Embryonic facial prominence (tissue), 1 donor: Measurements from ENCODE around the gene CFAP46.
"Not testable (repeated sequence)": the region's sequence is repeated elsewhere in the genome, so short reads cannot be mapped to it uniquely, and the experiment has no call there.

Experiments
- DNase-seq: peaks from one replicate; pipeline ENCODE4 v3.0.0-alpha.2; 2016; ENCODE audit errors: extremely low spot score

CFAP46 gene

GRCh38 chr10:132807621-132808049, 134.7 kb downstream of the CFAP46 start:
- no peak for DNase-seq

GRCh38 chr10:132806561-132807003, 135.8 kb downstream of the CFAP46 start:
- DNase-seq, result no peak

- DNase-seq, result peak; percentile 25
Measured at GRCh38 chr10:132806110-132806509, 136.3 kb downstream of the CFAP46 start.

- no peak for DNase-seq
Measured at GRCh38 chr10:132805599-132805998, 136.8 kb downstream of the CFAP46 start.

- no peak for DNase-seq
Measured at GRCh38 chr10:132804785-132805426, 137.5 kb downstream of the CFAP46 start.

- DNase-seq, result no peak
Measured at GRCh38 chr10:132804287-132804686, 138.1 kb downstream of the CFAP46 start.

GRCh38 chr10:132803416-132804210, 138.8 kb downstream of the CFAP46 start:
- no peak for DNase-seq

GRCh38 chr10:132802694-132803320, 139.6 kb downstream of the CFAP46 start:
- no peak for DNase-seq

- no peak for DNase-seq
Measured at GRCh38 chr10:132802048-132802447, 140.3 kb downstream of the CFAP46 start.

- DNase-seq, result no peak
Measured at GRCh38 chr10:132799865-132800264, 142.5 kb downstream of the CFAP46 start.

- no peak for DNase-seq
Measured at GRCh38 chr10:132798876-132799275, 143.5 kb downstream of the CFAP46 start.

- no peak for DNase-seq
Measured at GRCh38 chr10:132798403-132798802, 144.0 kb downstream of the CFAP46 start.

- not testable (repeated sequence) for DNase-seq
Measured at GRCh38 chr10:132797986-132798385, 144.4 kb downstream of the CFAP46 start.

GRCh38 chr10:132796846-132797245, 145.5 kb downstream of the CFAP46 start:
- DNase-seq, result no peak

GRCh38 chr10:132793871-132794849, 148.2 kb downstream of the CFAP46 start:
- DNase-seq, result no peak

- no peak for DNase-seq
Measured at GRCh38 chr10:132793213-132793612, 149.2 kb downstream of the CFAP46 start.

- no peak for DNase-seq
Measured at GRCh38 chr10:132792796-132793195, 149.6 kb downstream of the CFAP46 start.

- DNase-seq, result not testable (repeated sequence)
Measured at GRCh38 chr10:132792099-132792498, 150.3 kb downstream of the CFAP46 start.

- DNase-seq, result no peak
Measured at GRCh38 chr10:132790934-132791829, 151.2 kb downstream of the CFAP46 start.

- DNase-seq, result no peak
Measured at GRCh38 chr10:132790470-132790869, 151.9 kb downstream of the CFAP46 start.
